Sigmoid colon (tissue), 4 donors: Measurements from ENCODE around the gene TENT4A.

ENCODE experiments used
- EP300 ChIP-seq, 4 donors: sonication (generic); formaldehyde crosslinking; IDR thresholded peaks; one replicate each; pipeline ENCODE4 v1.6.1; 2017; ENCODE audit warnings: antibody characterized with exemption in 4 of 4
- POLR2A ChIP-seq, 2 donors: fragments of 450-650 bp; IDR thresholded peaks; one replicate each; pipeline ENCODE4 v1.6.1; 2016; ENCODE audit warnings: antibody characterized with exemption in 2 of 2, mild to moderate bottlenecking in 2 of 2, moderate library complexity in 2 of 2
- POLR2AphosphoS5 ChIP-seq, 4 donors: sonication (generic); formaldehyde crosslinking; IDR thresholded peaks; one replicate each; pipeline ENCODE4 v1.6.1; 2017; ENCODE audit warnings: antibody characterized with exemption in 4 of 4
- TF ChIP-seq, protein P1 (sequence below), 4 experiments: fragments of 450-650 bp in 3 of 4; fragments of 200-600 bp in 1 of 4; IDR thresholded peaks; one replicate each; pipeline ENCODE4 v1.5.1; 2016 to 2019; ENCODE audit warnings: antibody characterized with exemption in 4 of 4, mild to moderate bottlenecking in 3 of 4, moderate library complexity in 2 of 4

DNA sequence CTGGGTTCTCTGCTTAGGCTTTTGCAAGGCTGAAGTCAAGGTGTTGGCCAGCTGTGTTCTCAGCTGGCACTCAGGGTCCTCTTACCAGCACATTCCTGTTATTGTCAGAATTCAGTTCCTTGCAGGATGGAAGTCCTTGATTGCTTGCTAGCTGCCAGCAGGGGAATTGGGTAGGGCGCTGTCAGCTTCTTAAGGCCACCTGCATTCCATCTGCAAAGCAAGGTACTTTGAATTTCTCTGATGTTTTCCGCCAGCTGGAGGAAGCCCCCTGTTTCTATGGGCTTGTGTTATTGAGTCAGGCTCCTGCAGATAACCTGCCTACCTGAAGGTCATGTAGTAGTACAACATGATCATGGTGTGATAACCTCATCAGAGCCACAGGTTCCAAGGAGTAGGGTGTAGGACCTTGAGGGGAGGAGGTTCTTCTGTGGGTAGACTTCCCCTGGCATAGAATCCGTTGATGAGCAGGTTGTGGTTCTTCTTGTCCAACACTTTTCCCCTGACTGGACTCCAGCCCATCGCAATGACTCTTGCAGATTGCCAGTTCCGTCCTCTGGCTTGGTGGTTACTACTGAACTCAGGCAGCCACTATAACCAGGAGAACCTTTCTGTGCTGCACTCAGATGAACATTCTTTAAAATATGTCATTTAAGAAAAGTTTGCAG lies 6.8 kb downstream of the TENT4A start:
- TF ChIP-seq POLR2A (IDR thresholded peaks at IDR 0.05) (no peak), EP300 (IDR thresholded peaks at IDR 0.05) (no peak), POLR2AphosphoS5 (IDR thresholded peaks at IDR 0.05) (no peak)
- TF ChIP-seq, protein P1, sequence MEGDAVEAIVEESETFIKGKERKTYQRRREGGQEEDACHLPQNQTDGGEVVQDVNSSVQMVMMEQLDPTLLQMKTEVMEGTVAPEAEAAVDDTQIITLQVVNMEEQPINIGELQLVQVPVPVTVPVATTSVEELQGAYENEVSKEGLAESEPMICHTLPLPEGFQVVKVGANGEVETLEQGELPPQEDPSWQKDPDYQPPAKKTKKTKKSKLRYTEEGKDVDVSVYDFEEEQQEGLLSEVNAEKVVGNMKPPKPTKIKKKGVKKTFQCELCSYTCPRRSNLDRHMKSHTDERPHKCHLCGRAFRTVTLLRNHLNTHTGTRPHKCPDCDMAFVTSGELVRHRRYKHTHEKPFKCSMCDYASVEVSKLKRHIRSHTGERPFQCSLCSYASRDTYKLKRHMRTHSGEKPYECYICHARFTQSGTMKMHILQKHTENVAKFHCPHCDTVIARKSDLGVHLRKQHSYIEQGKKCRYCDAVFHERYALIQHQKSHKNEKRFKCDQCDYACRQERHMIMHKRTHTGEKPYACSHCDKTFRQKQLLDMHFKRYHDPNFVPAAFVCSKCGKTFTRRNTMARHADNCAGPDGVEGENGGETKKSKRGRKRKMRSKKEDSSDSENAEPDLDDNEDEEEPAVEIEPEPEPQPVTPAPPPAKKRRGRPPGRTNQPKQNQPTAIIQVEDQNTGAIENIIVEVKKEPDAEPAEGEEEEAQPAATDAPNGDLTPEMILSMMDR (IDR thresholded peaks at IDR 0.05), result no peak
